Activated naive CD8-positive, alpha-beta T cell treated with anti-CD3 and anti-CD28 coated beads for 36 hours (primary cell): ENCODE measurements around the gene METRN. TPM values are rescaled to one million over a fixed set of nuclear protein-coding genes. Genes with fewer than 3 reads are reported as not detected.

ENCODE experiments used
- DNase-seq: peaks from one replicate; pipeline ENCODE4 v3.0.0; 2021
- H3K27ac Mint-ChIP-seq: one replicate; pipeline ENCODE4 v1.8.0; 2022; ENCODE audit warnings: mild to moderate bottlenecking, moderate library complexity, mixed read lengths
- H3K27me3 Mint-ChIP-seq: one replicate; pipeline ENCODE4 v1.8.0; 2022; ENCODE audit warnings: mild to moderate bottlenecking, mixed read lengths
- H3K36me3 Mint-ChIP-seq: one replicate; pipeline ENCODE4 v1.8.0; 2021; ENCODE audit warnings: mild to moderate bottlenecking, mixed read lengths
- H3K4me1 Mint-ChIP-seq: one replicate; pipeline ENCODE4 v1.8.0; 2021; ENCODE audit warnings: mixed read lengths
- H3K4me3 Mint-ChIP-seq: one replicate; pipeline ENCODE4 v1.8.0; 2022; ENCODE audit warnings: mild to moderate bottlenecking, moderate library complexity, mixed read lengths
- H3K9me3 Mint-ChIP-seq: one replicate; pipeline ENCODE4 v1.8.0; 2022; ENCODE audit warnings: mixed read lengths
- total RNA-seq, 2 experiments: library from RNA; stranded (reverse); gene quantifications; one replicate each; pipeline ENCODE4 v1.2.3, GENCODE V29; 2021

The METRN gene
- total RNA-seq, 2 experiments from 2014 or later, result 22.3 to 25.3 TPM

- H3K9me3 Mint-ChIP-seq, result no peaks in the 10 kb centered on the region
- DNase-seq, result peak; percentile 75
- H3K4me1 Mint-ChIP-seq, result peaks cover 3% of the 10 kb centered on the region
- no peaks in the 10 kb centered on the region for H3K36me3 Mint-ChIP-seq
- H3K4me3 Mint-ChIP-seq, result peak overlapping the region; percentile 65
- no peaks in the 10 kb centered on the region for H3K27me3 Mint-ChIP-seq
- no peak overlapping the region for H3K27ac Mint-ChIP-seq
These were observed 13.4 kb downstream of the METRN start for GRCh38 chr16:728131-728889.

DNA sequence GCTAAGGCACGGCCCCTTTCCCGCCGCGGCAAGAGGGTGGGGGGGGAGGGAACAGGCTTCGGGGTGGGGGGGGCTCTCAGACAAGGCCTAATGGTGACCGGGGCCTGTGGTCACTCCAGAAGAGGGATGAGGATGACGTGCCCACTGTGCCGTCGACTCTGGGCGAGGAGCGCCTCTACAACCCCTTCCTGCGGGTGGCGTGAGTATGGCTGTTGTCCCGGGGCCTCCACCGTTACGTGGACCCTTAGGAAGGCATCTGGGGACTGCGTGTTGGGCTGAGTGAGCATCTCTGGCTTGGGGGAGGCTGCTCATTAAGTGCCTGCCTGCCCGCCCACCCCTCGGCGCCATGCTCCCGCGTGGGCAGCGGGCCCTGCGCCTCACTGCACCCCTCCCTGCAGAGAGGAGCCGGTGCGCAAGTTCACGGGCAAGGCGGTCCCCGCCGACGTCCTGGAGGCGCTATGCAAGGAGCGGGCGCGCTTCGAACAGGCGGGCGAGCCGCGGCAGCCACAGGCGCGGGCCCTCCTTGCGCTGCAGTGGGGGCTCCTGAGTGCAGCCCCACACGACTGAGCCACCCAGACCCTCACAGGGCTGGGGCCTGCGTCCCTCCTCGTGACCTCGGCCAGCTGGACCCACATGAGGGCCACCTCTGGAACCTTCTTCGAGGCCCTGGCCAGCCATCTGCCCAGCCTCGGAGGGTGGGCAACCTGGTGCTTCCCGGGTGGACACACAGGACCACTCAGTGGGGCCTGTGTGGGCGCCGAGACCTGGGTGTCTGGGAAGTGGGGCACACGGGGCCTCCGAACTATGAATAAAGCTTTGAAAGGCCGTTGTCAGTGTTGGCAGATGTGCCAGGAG is 14.2 kb downstream of the METRN start:
- no peak overlapping the region for H3K27ac Mint-ChIP-seq
- DNase-seq, result no peak
- H3K36me3 Mint-ChIP-seq, result no peaks in the 10 kb centered on the region
- no peaks in the 10 kb centered on the region for H3K9me3 Mint-ChIP-seq
- no peaks in the 10 kb centered on the region for H3K27me3 Mint-ChIP-seq
- H3K4me3 Mint-ChIP-seq, result peak overlapping the region; percentile 65
- H3K4me1 Mint-ChIP-seq, result peaks cover 3% of the 10 kb centered on the region

- H3K9me3 Mint-ChIP-seq, result no peaks in the 10 kb centered on the region
- H3K4me3 Mint-ChIP-seq, result peak overlapping the region; percentile 10
- peaks cover 3% of the 10 kb centered on the region for H3K4me1 Mint-ChIP-seq
- no peaks in the 10 kb centered on the region for H3K27me3 Mint-ChIP-seq
- no peak for DNase-seq
- H3K36me3 Mint-ChIP-seq, result no peaks in the 10 kb centered on the region
- no peak overlapping the region for H3K27ac Mint-ChIP-seq
These were observed 15.1 kb downstream of the METRN start for GRCh38 chr16:729768-730665.

DNA sequence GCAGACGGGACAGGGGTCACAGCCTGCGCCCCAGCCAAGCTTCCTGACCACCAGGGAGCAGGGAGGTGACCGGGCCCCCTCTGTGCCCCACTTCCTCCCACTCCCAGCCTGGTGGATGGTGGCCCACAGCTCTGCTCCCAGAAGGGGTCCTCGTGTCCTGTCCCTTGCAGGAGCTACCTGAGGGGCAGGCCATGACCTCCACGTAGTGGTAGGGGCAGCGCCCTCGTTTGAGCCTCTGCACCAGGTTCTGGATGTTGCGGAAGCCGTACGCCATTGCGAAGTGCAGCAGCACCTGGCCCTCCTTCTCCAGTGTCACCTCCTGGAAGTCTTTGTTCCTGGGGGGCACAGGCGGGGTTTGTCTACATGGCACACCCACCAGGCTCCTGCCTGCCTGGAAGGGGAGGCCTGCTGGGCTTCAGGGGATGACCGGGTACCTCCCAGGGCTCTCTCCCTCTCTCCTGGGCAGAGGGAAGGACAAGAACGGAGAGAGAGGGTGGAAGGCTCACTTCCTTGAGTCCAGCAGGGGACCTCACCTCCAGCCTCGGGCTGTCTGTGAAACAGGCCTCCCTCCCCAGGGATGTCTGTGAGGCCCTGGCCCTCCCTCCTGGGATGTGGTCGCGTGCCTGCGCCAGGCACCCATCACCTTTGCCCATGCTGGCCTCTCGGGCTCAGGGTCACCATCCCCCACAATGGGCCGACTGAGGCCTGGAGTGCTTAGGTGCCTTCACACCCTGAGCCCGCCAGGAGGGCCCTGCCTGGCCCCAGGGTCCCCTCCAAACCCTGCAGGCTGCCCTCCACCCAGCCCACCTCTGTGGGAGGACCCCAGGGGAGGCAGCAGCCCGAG is 16.0 kb downstream of the METRN start:
- Mint-ChIP-seq H3K27me3 (no peaks in the 10 kb centered on the region), H3K4me1 (peaks cover 6% of the 10 kb centered on the region), H3K4me3 (no peak overlapping the region)

GRCh38 chr16:732332-732731 is 17.4 kb downstream of the METRN start:
- H3K27me3 Mint-ChIP-seq, result no peaks in the 10 kb centered on the region
- DNase-seq, result no peak
- H3K4me3 Mint-ChIP-seq, result no peak overlapping the region
- H3K27ac Mint-ChIP-seq, result no peak overlapping the region
- H3K36me3 Mint-ChIP-seq, result peaks cover 3% of the 10 kb centered on the region
- peaks cover 7% of the 10 kb centered on the region for H3K4me1 Mint-ChIP-seq
- H3K9me3 Mint-ChIP-seq, result no peaks in the 10 kb centered on the region

More for the DNA sequence above, 16.0 kb downstream of the METRN start:
- DNase-seq, result no peak
- no peaks in the 10 kb centered on the region for H3K36me3 Mint-ChIP-seq
- no peak overlapping the region for H3K27ac Mint-ChIP-seq
- H3K9me3 Mint-ChIP-seq, result no peaks in the 10 kb centered on the region

- Mint-ChIP-seq H3K4me1 (peaks cover 7% of the 10 kb centered on the region), H3K9me3 (no peaks in the 10 kb centered on the region), H3K27me3 (no peaks in the 10 kb centered on the region), H3K27ac (no peak overlapping the region), H3K36me3 (peaks cover 3% of the 10 kb centered on the region), H3K4me3 (no peak overlapping the region)
- no peak for DNase-seq
These were observed 18.0 kb downstream of the METRN start for GRCh38 chr16:732936-733335.

DNA sequence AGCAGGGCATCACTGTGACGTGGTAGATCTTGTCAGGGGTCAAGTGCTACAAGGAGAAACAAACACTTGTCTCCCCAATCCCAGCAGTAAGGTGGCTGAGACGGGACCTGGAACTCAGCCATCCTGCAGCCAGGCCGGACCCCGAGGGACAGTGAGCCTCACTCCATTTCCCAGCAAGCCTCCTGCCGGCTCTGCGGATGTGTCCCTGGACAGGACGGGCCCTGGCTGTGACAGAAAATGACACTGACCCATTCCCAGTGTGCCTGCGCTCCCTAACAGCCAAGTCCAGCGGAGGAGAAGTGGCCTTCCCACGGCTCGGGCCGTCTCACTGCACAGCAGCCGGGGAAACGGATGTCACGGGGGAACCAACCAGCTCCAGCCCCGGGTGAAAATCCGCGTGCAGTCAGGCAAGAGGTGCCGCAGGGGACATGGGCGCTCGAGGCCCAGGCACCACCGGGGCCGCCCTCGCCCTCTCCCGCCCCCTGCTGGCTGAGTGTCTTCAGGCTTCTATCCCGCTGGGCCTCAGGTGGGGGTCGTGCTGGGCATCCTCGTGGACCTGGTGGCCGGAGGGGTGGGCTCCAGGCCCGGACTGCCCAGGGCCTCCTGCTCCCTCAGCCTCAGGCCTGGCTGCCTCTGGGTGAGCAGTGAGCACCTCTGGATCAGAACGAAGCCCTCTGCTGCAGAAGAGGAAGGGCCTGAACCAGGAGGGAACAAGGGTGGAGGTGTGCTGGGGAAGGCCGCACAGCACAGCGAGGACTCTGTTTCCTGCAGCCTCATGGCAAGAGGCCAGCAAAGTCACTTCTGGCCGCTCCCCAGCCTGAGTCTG is 18.7 kb downstream of the METRN start:
- Mint-ChIP-seq H3K4me3 (no peak overlapping the region), H3K27ac (no peak overlapping the region)
- DNase-seq, result no peak

GRCh38 chr16:734208-734980 is 19.5 kb downstream of the METRN start:
- H3K4me3 Mint-ChIP-seq, result no peak overlapping the region
- H3K9me3 Mint-ChIP-seq, result no peaks in the 10 kb centered on the region
- no peak for DNase-seq
- H3K27ac Mint-ChIP-seq, result no peak overlapping the region
- no peaks in the 10 kb centered on the region for H3K27me3 Mint-ChIP-seq
- peaks cover 7% of the 10 kb centered on the region for H3K4me1 Mint-ChIP-seq
- H3K36me3 Mint-ChIP-seq, result peaks cover 5% of the 10 kb centered on the region

More for the DNA sequence above, 18.7 kb downstream of the METRN start:
- no peaks in the 10 kb centered on the region for H3K9me3 Mint-ChIP-seq
- peaks cover 7% of the 10 kb centered on the region for H3K4me1 Mint-ChIP-seq
- peaks cover 3% of the 10 kb centered on the region for H3K36me3 Mint-ChIP-seq
- H3K27me3 Mint-ChIP-seq, result no peaks in the 10 kb centered on the region

DNA sequence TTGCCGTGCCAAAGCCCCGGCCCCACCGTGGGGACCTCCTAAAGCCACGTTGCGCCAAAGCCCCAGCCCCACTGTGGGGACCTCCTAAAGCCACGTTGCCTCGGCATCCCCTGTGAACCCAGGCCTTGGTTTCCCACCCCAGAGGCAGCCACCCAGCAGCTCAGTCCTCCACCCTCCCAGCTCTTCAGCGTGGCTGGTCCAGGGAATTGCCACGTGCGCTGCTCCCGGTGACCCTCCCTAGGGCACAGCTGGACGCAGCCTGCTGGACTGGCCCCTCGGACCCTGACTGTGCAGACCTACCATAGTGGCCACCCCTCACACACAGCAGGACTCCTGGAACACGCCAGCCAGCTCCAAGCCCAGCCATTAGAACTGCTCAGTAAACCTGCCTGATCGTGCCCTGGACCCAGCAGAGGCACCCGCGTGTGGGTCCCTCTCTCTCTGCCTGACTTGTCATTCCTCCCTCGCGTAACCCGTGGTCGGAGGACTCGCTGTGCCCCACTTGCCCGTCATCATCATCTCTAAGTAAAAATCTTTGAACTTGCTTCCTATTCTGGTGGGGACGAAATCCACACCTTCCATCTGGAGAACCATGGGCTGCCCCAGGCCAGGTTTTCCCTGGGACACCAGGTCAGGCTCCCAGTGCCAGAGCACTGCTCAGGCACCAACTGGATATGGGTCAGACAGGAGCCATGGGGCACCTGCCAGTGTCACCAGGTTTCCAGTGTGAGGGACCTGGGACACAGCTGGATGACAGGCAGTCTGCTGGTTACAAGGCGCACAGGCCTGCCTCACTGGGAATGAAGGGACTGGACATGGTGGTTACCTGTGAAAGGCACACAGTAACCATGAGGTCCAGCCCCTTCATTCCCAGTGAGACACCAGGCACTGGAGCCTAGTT is 20.3 kb downstream of the METRN start:
- Mint-ChIP-seq H3K9me3 (no peaks in the 10 kb centered on the region), H3K27ac (peak overlapping the region; percentile 56), H3K36me3 (peaks cover 5% of the 10 kb centered on the region), H3K4me1 (peaks cover 9% of the 10 kb centered on the region), H3K27me3 (no peaks in the 10 kb centered on the region), H3K4me3 (no peak overlapping the region)
- DNase-seq, result no peak

DNA sequence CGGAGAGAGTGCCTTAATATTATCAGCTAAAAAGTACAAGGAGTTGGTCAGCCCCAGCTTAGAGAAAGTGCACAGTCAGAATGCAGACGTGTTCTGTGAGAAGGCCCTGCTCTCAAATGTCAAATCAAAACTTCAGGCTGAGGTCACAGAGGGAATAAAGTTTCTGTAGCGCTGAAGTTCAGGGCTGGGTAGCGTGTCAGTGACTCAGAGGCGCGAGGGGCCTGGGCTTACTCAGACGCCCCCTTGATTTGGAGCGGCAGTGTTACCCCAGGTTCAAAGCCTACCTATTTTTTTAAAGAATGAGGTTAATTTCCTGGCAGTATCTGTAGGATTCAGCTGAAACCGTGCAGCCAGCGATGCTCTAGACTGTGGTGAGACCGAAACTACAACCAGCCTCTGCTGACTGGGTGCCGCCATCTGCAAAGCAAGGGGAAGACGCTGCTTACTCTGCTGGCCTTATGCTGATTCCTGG is 21.1 kb downstream of the METRN start:
- Mint-ChIP-seq H3K4me1 (peaks cover 9% of the 10 kb centered on the region), H3K4me3 (peak overlapping the region; percentile 18), H3K36me3 (peaks cover 5% of the 10 kb centered on the region), H3K9me3 (no peaks in the 10 kb centered on the region), H3K27me3 (no peaks in the 10 kb centered on the region), H3K27ac (peak overlapping the region; percentile 56)
- DNase-seq, result peak; percentile 59

DNA sequence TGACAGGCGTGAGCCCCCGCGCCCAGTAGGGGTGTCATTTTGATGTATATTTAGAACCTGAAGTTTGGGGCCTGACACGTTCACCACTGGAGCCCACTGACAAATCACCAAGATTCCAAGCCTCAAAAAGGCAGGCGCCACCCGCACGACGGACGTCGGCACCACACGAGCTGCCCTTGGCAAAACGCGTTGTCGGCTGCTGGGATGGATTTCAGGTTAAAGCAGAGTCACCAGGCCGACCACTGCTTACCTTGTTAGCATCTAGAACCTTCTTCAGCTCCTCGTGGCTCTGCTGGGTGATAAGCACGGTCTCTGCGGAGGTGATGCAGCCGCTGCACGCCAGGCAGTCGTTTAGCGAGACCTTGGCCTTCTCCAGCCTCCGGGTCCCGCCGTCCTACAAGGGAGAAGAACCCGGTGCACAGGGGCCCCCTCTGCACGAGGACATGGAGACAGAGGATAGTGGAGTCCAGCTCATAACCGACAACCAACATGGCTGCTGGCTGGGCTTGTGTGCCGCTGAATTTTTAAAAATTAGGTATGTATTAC is 22.1 kb downstream of the METRN start:
- Mint-ChIP-seq H3K4me1 (peaks cover 11% of the 10 kb centered on the region), H3K27ac (no peak overlapping the region), H3K36me3 (peaks cover 5% of the 10 kb centered on the region), H3K27me3 (no peaks in the 10 kb centered on the region), H3K4me3 (no peak overlapping the region), H3K9me3 (no peaks in the 10 kb centered on the region)
- DNase-seq, result no peak
